NCI-H1417 treated with DMSO at 0.1 percent for 48 hours (cell line): ENCODE results near the gene CFAP251.

Source experiments
- DNase-seq: peaks from one replicate; lab custom pipeline; 2025; lab: John Stamatoyannopoulos, UW

CFAP251 gene

DNA sequence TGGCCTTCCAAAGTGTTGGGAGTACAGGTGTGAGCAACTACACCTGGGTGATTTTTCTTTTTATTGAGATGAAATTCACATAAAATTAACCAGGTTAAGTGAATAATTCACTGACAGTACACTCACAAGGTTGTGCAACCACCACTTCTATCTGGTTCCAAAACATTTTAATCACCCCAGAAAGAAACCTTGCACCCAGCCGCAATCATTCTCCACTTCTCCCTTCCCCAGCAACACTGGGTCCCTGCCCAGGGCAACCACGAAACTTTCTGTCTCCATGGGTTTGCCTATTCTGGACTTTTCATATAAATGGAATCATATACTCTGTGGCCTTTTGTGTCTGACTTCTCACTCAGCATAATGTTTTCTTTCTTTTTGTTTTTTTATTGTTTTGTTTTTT lies 133.9 kb downstream of the CFAP251 start:
- no peak for DNase-seq
